ENCODE data around the gene TUBGCP6. TPM values are rescaled to one million over a fixed set of nuclear protein-coding genes. Genes with fewer than 3 reads are reported as not detected.

Gene TUBGCP6
- total RNA-seq, 1 donor from 2014 or later = 103 TPM

DNA sequence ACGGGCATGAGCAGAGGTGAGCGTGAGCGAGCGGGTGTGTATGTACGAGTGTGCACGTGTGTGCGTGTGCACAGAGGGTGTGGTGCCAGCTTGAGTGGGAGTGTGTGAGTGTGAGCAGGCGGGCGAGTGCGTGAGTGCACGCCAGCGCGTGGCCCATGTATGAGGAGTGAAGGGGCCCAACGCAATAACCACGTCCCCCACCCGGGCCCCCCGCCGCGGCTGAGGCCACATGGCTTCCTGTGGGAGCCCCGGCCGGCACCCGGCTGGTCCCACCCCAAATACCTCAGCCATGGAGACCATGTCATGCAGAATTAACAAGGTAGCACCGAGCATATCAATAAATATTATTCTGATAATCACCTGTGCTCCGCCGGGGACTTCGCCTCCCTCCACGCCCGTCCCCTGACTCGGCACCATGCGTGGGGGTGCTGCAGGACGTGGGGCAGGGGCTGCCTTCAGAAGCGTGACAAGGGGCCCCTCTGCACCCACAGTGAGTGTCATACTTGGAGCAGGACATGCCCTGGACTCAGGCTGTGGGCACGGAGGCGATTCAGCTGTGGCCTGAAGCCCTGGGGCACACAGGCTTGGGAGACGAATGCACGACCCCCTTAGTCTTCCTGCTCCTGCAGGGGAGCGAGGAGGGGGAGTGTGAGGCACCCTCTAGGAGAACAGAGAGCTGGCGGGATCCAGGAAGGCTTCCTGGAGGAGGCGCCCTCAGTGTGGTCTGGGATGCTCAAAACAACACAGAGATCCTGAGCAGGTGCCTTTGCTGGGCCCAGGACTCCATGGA is 64.7 kb downstream of the TUBGCP6 start:
- Mint-ChIP-seq H3K27me3 (peaks cover 11% of the 10 kb centered on the region), H3K36me3 (ENCODE audit: low read depth) (no peaks in the 10 kb centered on the region), H3K4me1 (peaks cover 22% of the 10 kb centered on the region), H3K4me3 (no peak overlapping the region), H3K9me3 (no peaks in the 10 kb centered on the region), H3K27ac (no peak overlapping the region)
- POLR2A ChIA-PET = interaction anchor here (2.6 kb wide), 1 partner anchor 10 kb away, joined by 9 read pairs; no protein-coding TSS in a partner anchor
- intact Hi-C loops (cut with micrococcal nuclease) = no loop called here
- no peak for DNase-seq
- no peak for ATAC-seq (ENCODE audit: low read depth)
- TF ChIP-seq CTCF (IDR thresholded peaks at IDR 0.05) = no peak
- CTCF ChIA-PET = no interaction called here

GRCh38 chr22:50178871-50179869 is 65.7 kb downstream of the TUBGCP6 start:
- Mint-ChIP-seq H3K36me3 (ENCODE audit: low read depth) (no peaks in the 10 kb centered on the region), H3K4me1 (peaks cover 20% of the 10 kb centered on the region), H3K9me3 (no peaks in the 10 kb centered on the region), H3K27me3 (peaks cover 11% of the 10 kb centered on the region), H3K4me3 (no peak overlapping the region), H3K27ac (no peak overlapping the region)
- POLR2A ChIA-PET = no interaction called here
- DNase-seq (peak; percentile 18), ATAC-seq (ENCODE audit: low read depth) (no peak)
- CTCF ChIA-PET = no interaction called here
- TF ChIP-seq CTCF (IDR thresholded peaks at IDR 0.05) = no peak
- intact Hi-C loops (cut with micrococcal nuclease) = no loop called here

DNA sequence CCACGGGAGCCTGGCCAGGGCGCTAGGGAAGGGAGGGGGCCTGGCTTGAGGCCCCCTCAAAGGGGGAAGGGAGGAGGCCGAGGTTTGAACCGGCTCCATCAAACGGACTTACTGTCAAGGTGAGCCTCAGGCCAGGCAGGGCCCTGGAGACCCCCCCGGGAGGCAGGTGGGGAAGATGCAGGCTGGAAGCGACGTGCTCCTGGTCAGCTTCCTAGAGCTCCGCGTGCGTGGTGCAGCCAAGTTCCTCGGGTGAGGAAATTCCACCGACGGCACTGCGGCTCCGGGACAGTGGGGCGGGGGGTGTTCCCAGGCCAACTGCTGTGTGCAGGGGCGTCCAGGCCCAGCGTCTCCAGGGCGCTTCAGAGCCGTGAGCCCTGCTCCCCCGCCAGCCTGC is 66.4 kb downstream of the TUBGCP6 start:
- Mint-ChIP-seq H3K9me3 (no peaks in the 10 kb centered on the region), H3K27me3 (peaks cover 10% of the 10 kb centered on the region), H3K36me3 (ENCODE audit: low read depth) (no peaks in the 10 kb centered on the region), H3K4me3 (no peak overlapping the region), H3K27ac (no peak overlapping the region), H3K4me1 (peaks cover 22% of the 10 kb centered on the region)
- ATAC-seq (ENCODE audit: low read depth) = no peak
- no peak for DNase-seq
- intact Hi-C loops (cut with micrococcal nuclease) = no loop called here
- ChIA-PET CTCF (no interaction called here), POLR2A (no interaction called here)
- no peak for TF ChIP-seq CTCF (IDR thresholded peaks at IDR 0.05)

DNA sequence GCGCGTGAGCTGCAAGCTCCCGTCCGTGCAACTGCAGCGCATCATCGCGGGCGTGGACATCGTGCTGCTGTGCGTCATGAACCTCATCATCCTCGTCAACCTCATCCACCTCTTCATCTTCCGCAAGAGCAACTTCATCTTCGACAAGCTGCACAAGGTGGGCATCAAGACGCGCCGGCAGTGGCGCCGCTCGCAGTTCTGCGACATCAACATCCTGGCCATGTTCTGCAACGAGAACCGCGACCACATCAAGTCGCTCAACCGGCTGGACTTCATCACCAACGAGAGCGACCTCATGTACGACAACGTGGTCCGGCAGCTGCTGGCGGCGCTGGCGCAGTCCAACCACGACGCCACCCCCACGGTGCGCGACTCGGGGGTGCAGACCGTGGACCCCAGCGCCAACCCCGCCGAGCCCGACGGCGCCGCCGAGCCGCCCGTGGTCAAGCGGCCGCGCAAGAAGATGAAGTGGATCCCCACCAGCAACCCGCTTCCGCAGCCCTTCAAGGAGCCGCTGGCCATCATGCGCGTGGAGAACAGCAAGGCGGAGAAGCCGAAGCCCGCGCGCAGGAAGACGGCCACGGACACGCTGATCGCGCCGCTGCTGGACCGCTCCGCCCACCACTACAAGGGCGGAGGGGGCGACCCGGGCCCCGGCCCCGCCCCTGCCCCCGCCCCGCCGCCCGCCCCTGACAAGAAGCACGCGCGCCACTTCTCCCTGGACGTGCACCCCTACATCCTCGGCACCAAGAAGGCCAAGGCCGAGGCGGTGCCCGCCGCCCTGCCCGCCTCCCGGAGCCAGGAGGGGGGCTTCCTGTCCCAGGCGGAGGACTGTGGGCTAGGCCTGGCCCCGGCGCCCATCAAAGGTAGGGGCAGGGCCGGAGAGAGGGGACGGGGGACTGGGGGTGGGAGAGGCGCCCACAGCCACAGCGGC is 67.0 kb downstream of the TUBGCP6 start:
- no peak overlapping the region for H3K27ac Mint-ChIP-seq
- POLR2A ChIA-PET = no interaction called here
- no peaks in the 10 kb centered on the region for H3K9me3 Mint-ChIP-seq
- peaks cover 29% of the 10 kb centered on the region for H3K4me1 Mint-ChIP-seq
- H3K4me3 Mint-ChIP-seq = no peak overlapping the region
- CTCF ChIA-PET = no interaction called here
- intact Hi-C loops (cut with micrococcal nuclease) = no loop called here
- DNase-seq = no peak
- no peak for ATAC-seq (ENCODE audit: low read depth)
- no peaks in the 10 kb centered on the region for H3K36me3 Mint-ChIP-seq (ENCODE audit: low read depth)
- no peak for TF ChIP-seq CTCF (IDR thresholded peaks at IDR 0.05)
- peaks cover 10% of the 10 kb centered on the region for H3K27me3 Mint-ChIP-seq

All from activated B cell treated with CpG ODN at 0.5 μM for 24 hours (primary cell).